Measurements from ENCODE around the gene TP53I11. TPM values are rescaled to one million over a fixed set of nuclear protein-coding genes. Genes with fewer than 3 reads are reported as not detected.

The TP53I11 gene
- 7.1 and 17.3 TPM in 2 replicates for total RNA-seq

GRCh38 chr11:44950625-44951476 lies at the start of gene TP53I11:
Gene TP53I11, minus strand, starts transcription at chr11:44950883. Its CDS starts 12,548 bp downstream, at chr11:44938335.

Other genes starting within 250 kb of the TP53I11 start
- gene TSPAN18, start 223.9 kb downstream of the TP53I11 start, total RNA-seq: 0.14 and 0.30 TPM in 2 replicates
- gene PRDM11, start 195.8 kb upstream of the TP53I11 start, total RNA-seq: 5.6 and 7.9 TPM in 2 replicates

Measured in smooth muscle cell of the umbilical artery (primary cell).